GM08714 (cell line): Measurements from ENCODE around the gene WFDC5.

Experiments
- H3K4me3 ChIP-seq: fragments of 200-500 bp; sonication (Bioruptor generic); 2 replicates; pipeline ENCODE4 v1.5.1; 2014; ENCODE audit warnings: mild to moderate bottlenecking, low read length, inconsistent platforms
- ZNF274 ChIP-seq: IDR thresholded peaks from 2 replicates; pipeline ENCODE4 v1.6.1; 2012; ENCODE audit warnings: mild to moderate bottlenecking, low read depth, low read length

WFDC5 gene

GRCh38 chr20:45087814-45088213 lies 27.2 kb downstream of the WFDC5 start:
- H3K4me3 ChIP-seq: no peak overlapping the region
- no peak for TF ChIP-seq ZNF274

- no peak overlapping the region for H3K4me3 ChIP-seq
- TF ChIP-seq ZNF274: no peak
Observed at GRCh38 chr20:45087097-45087790, 27.7 kb downstream of the WFDC5 start.

DNA sequence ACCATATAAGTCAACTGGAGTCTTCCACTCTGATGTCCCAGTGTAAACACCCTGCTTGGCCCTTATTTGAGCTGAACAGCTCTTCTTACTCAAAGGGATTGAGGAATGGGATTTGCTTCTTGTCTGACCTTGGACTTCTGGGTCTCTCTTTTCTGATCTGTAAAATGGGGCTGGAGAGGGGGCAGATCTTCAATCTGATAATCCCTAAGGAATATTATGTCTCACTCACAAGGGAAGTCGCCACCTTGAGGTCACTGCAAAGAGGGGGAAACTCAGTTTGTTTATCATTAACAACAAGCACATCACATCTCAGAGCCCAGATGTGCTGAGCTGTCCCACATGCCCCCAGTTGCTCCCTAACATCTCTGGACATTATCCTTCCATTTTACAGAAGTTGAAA lies 29.1 kb downstream of the WFDC5 start:
- no peak overlapping the region for H3K4me3 ChIP-seq
- no peak for TF ChIP-seq ZNF274

DNA sequence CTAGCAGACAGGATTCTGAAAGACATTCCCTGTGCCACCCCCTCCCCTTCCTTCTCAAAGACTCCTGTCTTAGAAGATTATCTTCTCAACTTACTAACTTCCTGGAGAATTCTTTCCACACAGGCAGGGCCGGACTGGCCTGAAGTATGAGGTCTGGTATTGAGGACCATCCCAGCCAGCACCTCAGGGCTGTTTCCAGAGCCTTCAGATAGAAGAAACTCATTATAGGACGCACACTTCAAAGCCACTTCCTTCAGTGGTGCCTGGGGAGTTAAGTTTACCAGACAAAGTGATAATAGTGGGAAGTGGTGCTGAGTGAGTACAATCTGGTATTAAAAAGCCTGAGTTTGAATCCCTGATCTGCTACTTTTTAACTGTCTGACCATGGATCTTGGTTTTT lies 29.7 kb downstream of the WFDC5 start:
- H3K4me3 ChIP-seq: no peak overlapping the region
- no peak for TF ChIP-seq ZNF274

GRCh38 chr20:45083127-45083526 lies 31.8 kb downstream of the WFDC5 start:
- no peak for TF ChIP-seq ZNF274
- H3K4me3 ChIP-seq: no peak overlapping the region

DNA sequence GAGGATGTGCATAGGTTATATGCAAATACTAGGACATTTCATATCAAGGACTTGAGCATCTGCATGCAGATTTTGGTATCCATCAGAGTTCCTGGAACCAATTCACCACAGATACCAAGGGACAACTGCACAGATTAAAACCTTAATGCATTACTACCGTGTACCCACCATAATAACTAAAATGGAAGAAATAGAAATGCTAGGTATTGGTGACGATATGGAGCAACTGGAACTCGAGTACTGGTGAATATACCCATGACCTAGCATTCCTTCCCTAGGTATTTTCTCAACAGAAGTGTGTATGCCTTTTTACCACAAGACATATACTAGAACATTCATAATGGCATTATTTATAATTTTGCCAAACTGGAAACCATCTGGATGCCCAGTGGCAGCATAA lies 32.5 kb downstream of the WFDC5 start:
- no peak for TF ChIP-seq ZNF274
- H3K4me3 ChIP-seq: no peak overlapping the region

DNA sequence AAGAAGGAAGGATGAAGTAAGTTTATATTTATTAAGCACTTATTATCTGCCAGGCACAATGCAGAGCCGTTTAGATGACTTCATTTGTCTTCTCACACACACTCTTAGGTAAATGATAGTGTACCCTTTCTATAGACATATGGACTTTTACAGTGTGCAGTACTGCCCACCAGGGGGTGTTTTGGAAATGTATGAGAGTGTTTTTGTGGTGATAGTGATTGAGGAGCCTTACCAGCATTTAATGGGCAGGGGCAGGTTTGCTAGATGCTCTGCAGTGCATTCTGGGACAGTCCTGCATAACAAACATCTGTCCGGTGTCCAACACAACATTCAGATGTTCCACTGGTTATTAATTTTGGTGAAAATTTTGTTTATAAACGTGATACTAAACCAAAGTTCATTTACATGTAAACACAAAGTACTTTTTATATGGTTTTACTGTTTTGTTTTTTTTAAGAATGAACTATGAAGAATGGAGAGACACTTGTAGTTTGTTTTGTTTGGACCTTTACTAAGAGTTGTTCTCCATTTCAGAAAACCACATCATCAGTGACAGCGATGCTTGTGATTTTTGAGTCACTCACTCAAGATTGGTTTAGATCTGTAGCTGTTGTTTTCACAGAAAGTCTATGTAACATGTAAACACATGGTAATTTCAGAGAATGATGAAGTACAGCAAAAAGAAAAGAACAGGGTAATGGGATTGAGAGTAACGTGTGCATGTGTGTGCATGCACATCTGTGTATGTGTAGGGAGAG lies 33.9 kb downstream of the WFDC5 start:
- no peak overlapping the region for H3K4me3 ChIP-seq
- no peak for TF ChIP-seq ZNF274

- TF ChIP-seq ZNF274: no peak
- H3K4me3 ChIP-seq: no peak overlapping the region
Observed at GRCh38 chr20:45077559-45077958, 37.4 kb downstream of the WFDC5 start.

GRCh38 chr20:45073221-45073620 lies 41.8 kb downstream of the WFDC5 start:
- no peak for TF ChIP-seq ZNF274
- no peak overlapping the region for H3K4me3 ChIP-seq

- H3K4me3 ChIP-seq: no peak overlapping the region
- TF ChIP-seq ZNF274: no peak
Observed at GRCh38 chr20:45072066-45072465, 42.9 kb downstream of the WFDC5 start.

- TF ChIP-seq ZNF274: no peak
- H3K4me3 ChIP-seq: no peak overlapping the region
Observed at GRCh38 chr20:45070932-45071632, 43.9 kb downstream of the WFDC5 start.

- no peak overlapping the region for H3K4me3 ChIP-seq
- TF ChIP-seq ZNF274: no peak
Observed at GRCh38 chr20:45069261-45069660, 45.7 kb downstream of the WFDC5 start.

DNA sequence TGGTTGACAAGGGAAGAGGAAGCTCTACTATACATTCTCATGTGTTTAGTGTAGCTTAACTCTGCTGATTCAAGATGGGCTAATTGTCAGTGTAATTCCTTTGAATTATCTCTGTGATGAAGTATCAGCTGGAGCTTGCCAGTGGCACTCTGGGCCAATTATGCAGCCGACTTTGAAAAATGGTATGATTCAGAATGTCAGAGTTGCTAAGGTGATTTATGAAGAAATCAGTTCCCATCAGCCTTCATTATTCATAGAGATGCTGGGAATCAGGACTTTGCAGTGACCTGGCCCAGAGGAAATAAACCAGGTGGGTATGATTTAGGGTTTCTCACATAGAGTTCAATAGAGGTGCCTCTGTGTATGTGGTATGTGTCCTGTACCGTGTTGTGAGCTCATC lies 47.4 kb downstream of the WFDC5 start:
- no peak for TF ChIP-seq ZNF274
- no peak overlapping the region for H3K4me3 ChIP-seq

GRCh38 chr20:45067087-45067486 lies 47.9 kb downstream of the WFDC5 start:
- no peak overlapping the region for H3K4me3 ChIP-seq
- no peak for TF ChIP-seq ZNF274

DNA sequence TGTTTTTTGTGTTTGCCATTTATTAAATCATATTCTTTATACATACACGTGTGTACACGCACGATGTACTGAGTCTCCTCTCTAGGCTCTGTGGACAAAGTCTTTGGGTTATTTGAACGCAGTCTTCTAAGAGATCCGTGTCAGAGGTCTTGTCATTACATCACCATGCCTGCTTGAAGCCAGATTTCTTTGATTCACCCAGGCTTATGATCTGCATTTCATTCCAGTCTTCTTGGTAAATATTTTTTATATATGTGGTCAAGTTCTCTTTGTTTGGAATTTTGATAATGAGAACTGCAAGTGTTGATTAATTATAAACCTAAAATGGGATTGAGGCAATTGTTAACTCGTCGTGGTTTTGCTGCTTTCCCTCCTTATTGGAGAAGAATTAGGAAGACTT lies 48.6 kb downstream of the WFDC5 start:
- H3K4me3 ChIP-seq: no peak overlapping the region
- no peak for TF ChIP-seq ZNF274
